HepG2 (cell line): Measurements from ENCODE around the gene CASS4. TPM values are rescaled to one million over a fixed set of nuclear protein-coding genes. Genes with fewer than 3 reads are reported as not detected.

Source experiments
- ARHGAP35 ChIP-seq: sonication (generic); formaldehyde crosslinking; IDR thresholded peaks from 2 replicates; pipeline ENCODE4 v1.9.0; 2022; ENCODE audit warnings: mild to moderate bottlenecking, inconsistent platforms, moderate library complexity, missing genetic modification reagents, borderline replicate concordance
- ATF1 ChIP-seq: IDR thresholded peaks from 2 replicates; pipeline ENCODE4 v1.6.1; 2016; ENCODE audit warnings: mild to moderate bottlenecking, control low read depth
- FOSL1 ChIP-seq: sonication (generic); formaldehyde crosslinking; IDR thresholded peaks from 2 replicates; pipeline ENCODE4 v1.9.0; 2021; ENCODE audit warnings: missing genetic modification reagents, borderline replicate concordance
- FOXJ3 ChIP-seq: sonication (generic); formaldehyde crosslinking; IDR thresholded peaks from 2 replicates; pipeline ENCODE4 v1.4.0; 2020; ENCODE audit warnings: missing genetic modification reagents, mild to moderate bottlenecking, borderline replicate concordance
- GATAD2A ChIP-seq: IDR thresholded peaks from 2 replicates; pipeline ENCODE4 v1.6.1; 2016
- HMG20A ChIP-seq: IDR thresholded peaks from 2 replicates; pipeline ENCODE4 v1.6.1; 2016; ENCODE audit warnings: borderline replicate concordance
- KAT2B ChIP-seq: fragments of 150-350 bp; IDR thresholded peaks from 2 replicates; pipeline ENCODE4 v1.6.1; 2014; ENCODE audit warnings: low read depth, low read length, borderline replicate concordance
- PCBP1 ChIP-seq: fragments of 200-400 bp; formaldehyde crosslinking; IDR thresholded peaks from 2 replicates; pipeline ENCODE4 v1.6.1; 2017; ENCODE audit warnings: mild to moderate bottlenecking, low read depth, low read length, borderline replicate concordance
- PHB2 ChIP-seq: fragments of 450-650 bp; IDR thresholded peaks from 2 replicates; pipeline ENCODE4 v1.6.1; 2018; ENCODE audit not compliant: partially characterized antibody
- TBL1XR1 ChIP-seq: fragments of 150-350 bp; IDR thresholded peaks from 2 replicates; pipeline ENCODE4 v1.6.1; 2014; ENCODE audit warnings: borderline replicate concordance, low read length; ENCODE audit not compliant: partially characterized antibody
- ZNF143 ChIP-seq: sonication (generic); formaldehyde crosslinking; IDR thresholded peaks from 2 replicates; pipeline ENCODE4 v1.4.0; 2020; ENCODE audit warnings: missing genetic modification reagents
- ZNF558 ChIP-seq: sonication (generic); formaldehyde crosslinking; IDR thresholded peaks from 2 replicates; pipeline ENCODE4 v1.9.0; 2022; ENCODE audit warnings: mild to moderate bottlenecking, missing genetic modification reagents, borderline replicate concordance
- ZSCAN31 ChIP-seq: sonication (generic); formaldehyde crosslinking; IDR thresholded peaks from 2 replicates; pipeline ENCODE4 v1.5.0; 2020; ENCODE audit warnings: low read depth, mild to moderate bottlenecking, missing genetic modification reagents
- polyA plus RNA-seq, 8 experiments: library from polyadenylated mRNA; depleted of rRNA in 3 of 8; stranded (reverse) in 7 of 8; unstranded in 1 of 8; fragments of >200 nt; fragmentation: Illumina TruSeq in 4 of 8; extraction: Trizol in 4 of 8; gene quantifications; 2 replicates each; pipeline versions ENCODE4 v1.2.1 to v1.2.3, GENCODE V29; 2011 to 2016; ENCODE audit warnings: low read depth in 4 of 8, missing spikeins in 1 of 8, mixed read lengths in 1 of 8; ENCODE audit not compliant: insufficient read depth in 1 of 8
- total RNA-seq, 5 experiments: library from RNA; depleted of rRNA; stranded (reverse); fragments of >200 nt; fragmentation: Illumina TruSeq; extraction: Trizol; gene quantifications; 2 replicates each; pipeline ENCODE4 v1.2.3, GENCODE V29; 2016; ENCODE audit warnings: low read depth in 1 of 5
- TF ChIP-seq, protein P1 (sequence below): sonication (generic); formaldehyde crosslinking; IDR thresholded peaks from 2 replicates; pipeline ENCODE4 v1.4.0; 2020; ENCODE audit warnings: missing genetic modification reagents
- TF ChIP-seq, protein P2 (sequence below): IDR thresholded peaks from 2 replicates; pipeline ENCODE4 v1.4.0; 2020; ENCODE audit warnings: mild to moderate bottlenecking, missing genetic modification reagents

CASS4 gene
- total and polyA plus RNA-seq, 2 of the 13 experiments (the other 11 are each of a cell fraction or from before 2014, with no cell fraction given) = 0.17 to 0.49 TPM

GRCh38 chr20:56468316-56469076, 56.4 kb downstream of the CASS4 start, which contains the start of gene RTF2 (continued):
- TF ChIP-seq, protein P1, sequence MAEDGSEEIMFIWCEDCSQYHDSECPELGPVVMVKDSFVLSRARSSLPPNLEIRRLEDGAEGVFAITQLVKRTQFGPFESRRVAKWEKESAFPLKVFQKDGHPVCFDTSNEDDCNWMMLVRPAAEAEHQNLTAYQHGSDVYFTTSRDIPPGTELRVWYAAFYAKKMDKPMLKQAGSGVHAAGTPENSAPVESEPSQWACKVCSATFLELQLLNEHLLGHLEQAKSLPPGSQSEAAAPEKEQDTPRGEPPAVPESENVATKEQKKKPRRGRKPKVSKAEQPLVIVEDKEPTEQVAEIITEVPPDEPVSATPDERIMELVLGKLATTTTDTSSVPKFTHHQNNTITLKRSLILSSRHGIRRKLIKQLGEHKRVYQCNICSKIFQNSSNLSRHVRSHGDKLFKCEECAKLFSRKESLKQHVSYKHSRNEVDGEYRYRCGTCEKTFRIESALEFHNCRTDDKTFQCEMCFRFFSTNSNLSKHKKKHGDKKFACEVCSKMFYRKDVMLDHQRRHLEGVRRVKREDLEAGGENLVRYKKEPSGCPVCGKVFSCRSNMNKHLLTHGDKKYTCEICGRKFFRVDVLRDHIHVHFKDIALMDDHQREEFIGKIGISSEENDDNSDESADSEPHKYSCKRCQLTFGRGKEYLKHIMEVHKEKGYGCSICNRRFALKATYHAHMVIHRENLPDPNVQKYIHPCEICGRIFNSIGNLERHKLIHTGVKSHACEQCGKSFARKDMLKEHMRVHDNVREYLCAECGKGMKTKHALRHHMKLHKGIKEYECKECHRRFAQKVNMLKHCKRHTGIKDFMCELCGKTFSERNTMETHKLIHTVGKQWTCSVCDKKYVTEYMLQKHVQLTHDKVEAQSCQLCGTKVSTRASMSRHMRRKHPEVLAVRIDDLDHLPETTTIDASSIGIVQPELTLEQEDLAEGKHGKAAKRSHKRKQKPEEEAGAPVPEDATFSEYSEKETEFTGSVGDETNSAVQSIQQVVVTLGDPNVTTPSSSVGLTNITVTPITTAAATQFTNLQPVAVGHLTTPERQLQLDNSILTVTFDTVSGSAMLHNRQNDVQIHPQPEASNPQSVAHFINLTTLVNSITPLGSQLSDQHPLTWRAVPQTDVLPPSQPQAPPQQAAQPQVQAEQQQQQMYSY = peak; percentile 87
- no peak for TF ChIP-seq PHB2
- TF ChIP-seq GATAD2A (CRISPR knock-in tag) = peak; percentile 33; the same call in 1 of the 2 replicates
- peak; percentile 77; the same call in 1 of the 2 replicates for TF ChIP-seq ZNF143 (CRISPR knock-in tag)
- TF ChIP-seq, protein P2, sequence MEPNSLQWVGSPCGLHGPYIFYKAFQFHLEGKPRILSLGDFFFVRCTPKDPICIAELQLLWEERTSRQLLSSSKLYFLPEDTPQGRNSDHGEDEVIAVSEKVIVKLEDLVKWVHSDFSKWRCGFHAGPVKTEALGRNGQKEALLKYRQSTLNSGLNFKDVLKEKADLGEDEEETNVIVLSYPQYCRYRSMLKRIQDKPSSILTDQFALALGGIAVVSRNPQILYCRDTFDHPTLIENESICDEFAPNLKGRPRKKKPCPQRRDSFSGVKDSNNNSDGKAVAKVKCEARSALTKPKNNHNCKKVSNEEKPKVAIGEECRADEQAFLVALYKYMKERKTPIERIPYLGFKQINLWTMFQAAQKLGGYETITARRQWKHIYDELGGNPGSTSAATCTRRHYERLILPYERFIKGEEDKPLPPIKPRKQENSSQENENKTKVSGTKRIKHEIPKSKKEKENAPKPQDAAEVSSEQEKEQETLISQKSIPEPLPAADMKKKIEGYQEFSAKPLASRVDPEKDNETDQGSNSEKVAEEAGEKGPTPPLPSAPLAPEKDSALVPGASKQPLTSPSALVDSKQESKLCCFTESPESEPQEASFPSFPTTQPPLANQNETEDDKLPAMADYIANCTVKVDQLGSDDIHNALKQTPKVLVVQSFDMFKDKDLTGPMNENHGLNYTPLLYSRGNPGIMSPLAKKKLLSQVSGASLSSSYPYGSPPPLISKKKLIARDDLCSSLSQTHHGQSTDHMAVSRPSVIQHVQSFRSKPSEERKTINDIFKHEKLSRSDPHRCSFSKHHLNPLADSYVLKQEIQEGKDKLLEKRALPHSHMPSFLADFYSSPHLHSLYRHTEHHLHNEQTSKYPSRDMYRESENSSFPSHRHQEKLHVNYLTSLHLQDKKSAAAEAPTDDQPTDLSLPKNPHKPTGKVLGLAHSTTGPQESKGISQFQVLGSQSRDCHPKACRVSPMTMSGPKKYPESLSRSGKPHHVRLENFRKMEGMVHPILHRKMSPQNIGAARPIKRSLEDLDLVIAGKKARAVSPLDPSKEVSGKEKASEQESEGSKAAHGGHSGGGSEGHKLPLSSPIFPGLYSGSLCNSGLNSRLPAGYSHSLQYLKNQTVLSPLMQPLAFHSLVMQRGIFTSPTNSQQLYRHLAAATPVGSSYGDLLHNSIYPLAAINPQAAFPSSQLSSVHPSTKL = peak; percentile 93
- no peak for TF ChIP-seq TBL1XR1
- peak; percentile 30; the same call in 1 of the 2 replicates for TF ChIP-seq FOXJ3
- peak; percentile 98 for TF ChIP-seq PCBP1
- TF ChIP-seq KAT2B = no peak
- peak; percentile 99 for TF ChIP-seq ATF1 (CRISPR knock-in tag)
- TF ChIP-seq ZSCAN31 (CRISPR knock-in tag) = peak; percentile 97
- TF ChIP-seq ARHGAP35 = peak; percentile 95; the same call in 1 of the 2 replicates
- peak; percentile 78; the same call in 1 of the 2 replicates for TF ChIP-seq ZNF558 (CRISPR knock-in tag)
- no peak for TF ChIP-seq FOSL1 (CRISPR knock-in tag)
- TF ChIP-seq HMG20A (CRISPR knock-in tag) = peak; percentile 8; the same call in 1 of the 2 replicates
